Mucosa of rectum (tissue), 2 donors: ENCODE data around the gene SEC61B.
A peak's percentile ranks its signal among the peaks of the same experiment; 100 is the strongest.

Source experiments
- H3K27ac ChIP-seq, 2 donors: one replicate each; pipeline ENCODE4 v1.7.0; 2013; ENCODE audit warnings: inconsistent platforms in 2 of 2, low read depth in 2 of 2, low read length in 2 of 2
- H3K27me3 ChIP-seq, 2 donors: one replicate each; pipeline ENCODE4 v1.7.0; 2013; ENCODE audit warnings: low read length in 2 of 2; ENCODE audit not compliant: control insufficient read depth in 2 of 2, insufficient read depth in 2 of 2
- H3K36me3 ChIP-seq, 2 donors: one replicate each; pipeline ENCODE4 v1.7.0; 2013; ENCODE audit warnings: low read length in 2 of 2; ENCODE audit not compliant: control insufficient read depth in 2 of 2, insufficient read depth in 2 of 2
- H3K4me1 ChIP-seq, 2 donors: one replicate each; pipeline ENCODE4 v1.7.0; 2013; ENCODE audit warnings: low read length in 2 of 2, mild to moderate bottlenecking in 1 of 2; ENCODE audit not compliant: control insufficient read depth in 2 of 2, insufficient read depth in 2 of 2
- H3K4me3 ChIP-seq, 2 donors: one replicate each; pipeline ENCODE4 v1.7.0; 2013; ENCODE audit warnings: low read length in 2 of 2
- H3K9ac ChIP-seq, 2 donors: one replicate each; pipeline ENCODE4 v1.7.0; 2013; ENCODE audit warnings: low read length in 2 of 2, low read depth in 1 of 2, mild to moderate bottlenecking in 1 of 2
- H3K9me3 ChIP-seq, 2 donors: one replicate each; pipeline ENCODE4 v1.7.0; 2013; ENCODE audit warnings: low read length in 2 of 2; ENCODE audit not compliant: control insufficient read depth in 2 of 2
- donor health status: healthy.
- donor health status: Normal muscosa, but diverticular disease.

The SEC61B gene

GRCh38 chr9:99221621-99222415, at the start of gene SEC61B, which contains the start of gene ALG2:
SEC61B (plus strand) TSS chr9:99222282; CDS start chr9:99222364, 82 bp downstream.
ALG2 (minus strand) TSS chr9:99221942; CDS start chr9:99221894, 48 bp downstream.
- Histone ChIP-seq H3K36me3 (peaks cover 22 to 30% of the 10 kb centered on the region in 2 donors), H3K27ac (peak within 1 kb of the TSS; percentile 94), H3K27me3 (no peaks in the 10 kb centered on the region), H3K4me3 (peak within 1 kb of the TSS; percentile 85 to 96), H3K9me3 (no peaks in the 10 kb centered on the region), H3K9ac (peak within 1 kb of the TSS; percentile 82 to 94), H3K4me1 (peaks cover 13 to 17% of the 10 kb centered on the region in 2 donors)

- no peak overlapping the region for H3K4me3 ChIP-seq
- H3K27ac ChIP-seq: no peak overlapping the region
- H3K27me3 ChIP-seq: no peaks in the 10 kb centered on the region
- H3K9me3 ChIP-seq: no peaks in the 10 kb centered on the region
- no peaks in the 10 kb centered on the region for H3K36me3 ChIP-seq
- H3K9ac ChIP-seq: no peak overlapping the region
- H3K4me1 ChIP-seq: no peaks in the 10 kb centered on the region
Measured at GRCh38 chr9:99173570-99174504, 48.2 kb upstream of the SEC61B start.

GRCh38 chr9:99176527-99177013, 45.5 kb upstream of the SEC61B start:
- Histone ChIP-seq H3K27ac (no peak overlapping the region), H3K9me3 (no peaks in the 10 kb centered on the region), H3K27me3 (no peaks in the 10 kb centered on the region), H3K9ac (no peak overlapping the region), H3K4me3 (no peak overlapping the region), H3K36me3 (no peaks in the 10 kb centered on the region), H3K4me1 (no peaks in the 10 kb centered on the region)

- H3K9ac ChIP-seq: no peak overlapping the region
- H3K4me1 ChIP-seq: no peaks in the 10 kb centered on the region
- no peaks in the 10 kb centered on the region for H3K27me3 ChIP-seq
- H3K36me3 ChIP-seq: no peaks in the 10 kb centered on the region
- no peak overlapping the region for H3K4me3 ChIP-seq
- no peaks in the 10 kb centered on the region for H3K9me3 ChIP-seq
- no peak overlapping the region for H3K27ac ChIP-seq
Measured at GRCh38 chr9:99177576-99178366, 44.3 kb upstream of the SEC61B start.

GRCh38 chr9:99178912-99179872, 42.9 kb upstream of the SEC61B start:
- Histone ChIP-seq H3K9ac (no peak overlapping the region), H3K27me3 (no peaks in the 10 kb centered on the region), H3K27ac (no peak overlapping the region), H3K4me1 (no peaks in the 10 kb centered on the region), H3K4me3 (no peak overlapping the region), H3K36me3 (no peaks in the 10 kb centered on the region), H3K9me3 (no peaks in the 10 kb centered on the region)

GRCh38 chr9:99180199-99180598, 41.9 kb upstream of the SEC61B start:
- no peaks in the 10 kb centered on the region for H3K36me3 ChIP-seq
- no peaks in the 10 kb centered on the region for H3K27me3 ChIP-seq
- H3K9me3 ChIP-seq: no peaks in the 10 kb centered on the region
- no peak overlapping the region for H3K9ac ChIP-seq
- peaks cover 0 to 5% of the 10 kb centered on the region in 2 donors for H3K4me1 ChIP-seq
- H3K27ac ChIP-seq: no peak overlapping the region
- H3K4me3 ChIP-seq: no peak overlapping the region

- H3K27ac ChIP-seq: no peak overlapping the region
- no peaks in the 10 kb centered on the region for H3K27me3 ChIP-seq
- H3K9ac ChIP-seq: no peak overlapping the region
- peaks cover 0 to 5% of the 10 kb centered on the region in 2 donors for H3K4me1 ChIP-seq
- no peaks in the 10 kb centered on the region for H3K36me3 ChIP-seq
- H3K4me3 ChIP-seq: no peak overlapping the region
- H3K9me3 ChIP-seq: no peaks in the 10 kb centered on the region
Measured at GRCh38 chr9:99180662-99181061, 41.4 kb upstream of the SEC61B start.

- Histone ChIP-seq H3K4me1 (peaks cover 0 to 5% of the 10 kb centered on the region in 2 donors), H3K9me3 (no peaks in the 10 kb centered on the region), H3K4me3 (no peak overlapping the region), H3K36me3 (no peaks in the 10 kb centered on the region), H3K27ac (no peak overlapping the region), H3K9ac (no peak overlapping the region), H3K27me3 (no peaks in the 10 kb centered on the region)
Measured at GRCh38 chr9:99181206-99181605, 40.9 kb upstream of the SEC61B start.

- H3K27me3 ChIP-seq: no peaks in the 10 kb centered on the region
- H3K4me3 ChIP-seq: no peak overlapping the region
- no peak overlapping the region for H3K9ac ChIP-seq
- no peaks in the 10 kb centered on the region for H3K36me3 ChIP-seq
- peaks cover 0 to 5% of the 10 kb centered on the region in 2 donors for H3K4me1 ChIP-seq
- no peak overlapping the region for H3K27ac ChIP-seq
- no peaks in the 10 kb centered on the region for H3K9me3 ChIP-seq
Measured at GRCh38 chr9:99181621-99182020, 40.5 kb upstream of the SEC61B start.
